Measurements from ENCODE around the gene ESRRA. TPM values are rescaled to one million over a fixed set of nuclear protein-coding genes. Genes with fewer than 3 reads are reported as not detected.
A peak's percentile ranks its signal among the peaks of the same experiment; 100 is the strongest.

Gene ESRRA
- total and polyA plus RNA-seq, 9 of the 15 experiments (the other 6 are each of a cell fraction or from before 2014, with no cell fraction given): 0.27 to 89.7 (median 23.7) TPM

DNA sequence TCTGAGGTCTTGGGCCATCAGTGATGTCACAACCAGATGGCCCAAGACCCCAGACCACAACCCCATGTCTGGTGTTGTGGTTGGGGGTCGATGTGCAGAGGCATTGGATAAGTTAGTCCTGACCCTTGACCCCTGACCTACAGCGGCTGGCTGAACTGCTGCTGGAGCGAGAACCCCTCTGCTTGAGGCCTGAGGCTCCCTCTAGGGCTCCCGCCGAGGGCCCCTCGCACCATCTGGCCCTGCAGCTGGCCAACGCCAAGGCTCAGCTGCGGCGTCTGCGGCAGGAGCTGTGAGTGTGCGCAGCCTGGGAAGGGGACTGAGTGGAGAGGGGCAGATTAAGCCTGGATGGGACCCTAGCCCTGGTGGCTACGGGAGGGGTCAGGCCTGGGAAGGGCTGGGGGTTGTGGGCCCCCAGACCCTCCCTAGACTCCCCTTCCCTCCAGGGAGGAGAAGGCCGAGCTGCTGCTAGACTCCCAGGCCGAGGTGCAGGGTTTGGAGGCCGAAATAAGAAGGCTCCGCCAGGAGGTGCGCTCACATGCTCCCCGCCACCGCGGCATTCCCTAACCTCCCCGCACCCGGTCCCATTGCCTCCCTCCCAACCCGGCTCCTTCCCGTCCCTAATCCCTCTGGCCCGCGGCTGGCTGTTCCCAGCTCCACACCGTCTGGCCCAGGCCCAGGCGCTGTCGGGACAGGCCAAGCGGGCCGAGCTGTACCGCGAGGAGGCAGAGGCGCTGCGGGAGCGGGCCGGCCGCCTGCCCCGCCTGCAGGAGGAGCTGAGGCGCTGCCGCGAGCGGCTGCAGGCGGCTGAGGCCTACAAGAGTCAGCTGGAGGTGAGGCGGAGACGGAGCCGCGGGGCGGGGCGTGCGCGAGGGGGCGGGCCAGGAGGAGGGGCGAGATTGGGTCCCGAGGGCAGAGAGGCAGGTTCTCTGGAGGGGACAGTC, 36.8 kb downstream of the ESRRA start (continued):
- TF ChIP-seq, protein P1, sequence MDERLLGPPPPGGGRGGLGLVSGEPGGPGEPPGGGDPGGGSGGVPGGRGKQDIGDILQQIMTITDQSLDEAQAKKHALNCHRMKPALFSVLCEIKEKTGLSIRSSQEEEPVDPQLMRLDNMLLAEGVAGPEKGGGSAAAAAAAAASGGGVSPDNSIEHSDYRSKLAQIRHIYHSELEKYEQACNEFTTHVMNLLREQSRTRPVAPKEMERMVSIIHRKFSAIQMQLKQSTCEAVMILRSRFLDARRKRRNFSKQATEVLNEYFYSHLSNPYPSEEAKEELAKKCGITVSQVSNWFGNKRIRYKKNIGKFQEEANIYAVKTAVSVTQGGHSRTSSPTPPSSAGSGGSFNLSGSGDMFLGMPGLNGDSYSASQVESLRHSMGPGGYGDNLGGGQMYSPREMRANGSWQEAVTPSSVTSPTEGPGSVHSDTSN (CRISPR knock-in tag; IDR thresholded peaks at IDR 0.05; ENCODE audit: low read depth): no peak
- TF ChIP-seq, protein P1 (tag; conservative IDR thresholded peaks at IDR 0.05; ENCODE audit: low read depth): no peak
- TF ChIP-seq TRIM28 (IDR thresholded peaks at IDR 0.05) (no peak), PTBP1 (IDR thresholded peaks at IDR 0.05; ENCODE audit: low read depth, low read length) (no peak), ZNF354B (CRISPR knock-in tag; IDR thresholded peaks at IDR 0.05) (no peak), EHMT2 (IDR thresholded peaks at IDR 0.05) (no peak), RBM39 (optimal IDR thresholded peaks at IDR 0.05; ENCODE audit: low read depth, low read length) (no peak), DMBX1 (CRISPR knock-in tag; IDR thresholded peaks at IDR 0.05; ENCODE audit: borderline replicate concordance) (no peak), ZNF217 (CRISPR knock-in tag; IDR thresholded peaks at IDR 0.05) (no peak), ZNF445 (CRISPR knock-in tag; IDR thresholded peaks at IDR 0.05; ENCODE audit: low read depth) (no peak), PHF8 (IDR thresholded peaks at IDR 0.05; ENCODE audit: borderline replicate concordance, low read length) (peak; percentile 82; the same call in 1 of the 2 replicates)
- TF ChIP-seq, protein P2, sequence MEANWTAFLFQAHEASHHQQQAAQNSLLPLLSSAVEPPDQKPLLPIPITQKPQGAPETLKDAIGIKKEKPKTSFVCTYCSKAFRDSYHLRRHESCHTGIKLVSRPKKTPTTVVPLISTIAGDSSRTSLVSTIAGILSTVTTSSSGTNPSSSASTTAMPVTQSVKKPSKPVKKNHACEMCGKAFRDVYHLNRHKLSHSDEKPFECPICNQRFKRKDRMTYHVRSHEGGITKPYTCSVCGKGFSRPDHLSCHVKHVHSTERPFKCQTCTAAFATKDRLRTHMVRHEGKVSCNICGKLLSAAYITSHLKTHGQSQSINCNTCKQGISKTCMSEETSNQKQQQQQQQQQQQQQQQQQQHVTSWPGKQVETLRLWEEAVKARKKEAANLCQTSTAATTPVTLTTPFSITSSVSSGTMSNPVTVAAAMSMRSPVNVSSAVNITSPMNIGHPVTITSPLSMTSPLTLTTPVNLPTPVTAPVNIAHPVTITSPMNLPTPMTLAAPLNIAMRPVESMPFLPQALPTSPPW (CRISPR knock-in tag; IDR thresholded peaks at IDR 0.05): peak; percentile 77
- TF ChIP-seq, protein P3, sequence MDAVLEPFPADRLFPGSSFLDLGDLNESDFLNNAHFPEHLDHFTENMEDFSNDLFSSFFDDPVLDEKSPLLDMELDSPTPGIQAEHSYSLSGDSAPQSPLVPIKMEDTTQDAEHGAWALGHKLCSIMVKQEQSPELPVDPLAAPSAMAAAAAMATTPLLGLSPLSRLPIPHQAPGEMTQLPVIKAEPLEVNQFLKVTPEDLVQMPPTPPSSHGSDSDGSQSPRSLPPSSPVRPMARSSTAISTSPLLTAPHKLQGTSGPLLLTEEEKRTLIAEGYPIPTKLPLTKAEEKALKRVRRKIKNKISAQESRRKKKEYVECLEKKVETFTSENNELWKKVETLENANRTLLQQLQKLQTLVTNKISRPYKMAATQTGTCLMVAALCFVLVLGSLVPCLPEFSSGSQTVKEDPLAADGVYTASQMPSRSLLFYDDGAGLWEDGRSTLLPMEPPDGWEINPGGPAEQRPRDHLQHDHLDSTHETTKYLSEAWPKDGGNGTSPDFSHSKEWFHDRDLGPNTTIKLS (IDR thresholded peaks at IDR 0.05; ENCODE audit: borderline replicate concordance, low read depth): 0 out of 2 replicates have a peak, but pooled peaks have one; percentile 28
